Measurements from ENCODE around the gene ABO.
"Not testable (repeated sequence)": the region's sequence is repeated elsewhere in the genome, so short reads cannot be mapped to it uniquely, and the experiment has no call there.

ABO gene

DNA sequence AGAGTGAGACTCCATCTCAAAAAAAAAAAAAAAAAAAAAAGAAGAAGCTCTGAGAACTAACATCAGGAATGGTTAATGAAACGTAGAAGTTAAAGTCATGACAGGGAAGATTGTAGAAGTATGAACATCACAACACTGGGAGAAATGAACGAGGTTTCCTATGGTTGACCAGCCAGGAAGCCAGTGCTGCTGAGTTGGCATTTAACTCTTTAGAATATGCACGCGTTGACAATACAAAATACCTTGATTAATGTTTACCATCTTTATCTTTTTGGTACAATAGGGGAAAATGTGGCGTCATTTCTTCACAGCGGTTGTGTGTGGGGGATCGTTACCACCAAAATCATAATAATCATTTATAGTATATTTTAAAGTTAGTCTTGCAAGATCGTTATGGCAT is 32.0 kb downstream of the ABO start:
- no peak for DNase-seq (ENCODE audit: low spot score)

DNA sequence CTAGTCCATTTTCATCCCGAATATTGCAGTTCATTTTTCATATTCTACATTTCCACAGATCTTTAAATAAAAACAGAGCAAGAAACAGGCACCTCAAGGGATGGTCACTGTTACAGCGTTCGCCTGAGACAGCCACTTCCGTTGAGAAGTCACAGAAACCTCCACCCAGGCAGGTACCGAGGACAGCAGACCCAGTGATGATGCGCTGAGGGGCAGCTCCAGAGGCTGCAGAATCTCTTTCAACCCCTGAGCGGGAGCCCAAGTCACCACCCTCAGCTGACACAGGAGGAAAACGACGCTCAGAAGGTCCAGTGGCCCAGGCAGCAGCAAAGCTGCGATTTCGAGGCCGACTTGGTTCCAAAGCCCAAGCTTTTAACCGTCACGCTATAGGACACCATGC is 32.8 kb downstream of the ABO start:
- DNase-seq (ENCODE audit: low spot score): no peak

GRCh38 chr9:133239533-133240090 is 35.4 kb downstream of the ABO start:
- no peak for DNase-seq (ENCODE audit: low spot score)

GRCh38 chr9:133238851-133239532 is 36.0 kb downstream of the ABO start:
- DNase-seq (ENCODE audit: low spot score): no peak

DNA sequence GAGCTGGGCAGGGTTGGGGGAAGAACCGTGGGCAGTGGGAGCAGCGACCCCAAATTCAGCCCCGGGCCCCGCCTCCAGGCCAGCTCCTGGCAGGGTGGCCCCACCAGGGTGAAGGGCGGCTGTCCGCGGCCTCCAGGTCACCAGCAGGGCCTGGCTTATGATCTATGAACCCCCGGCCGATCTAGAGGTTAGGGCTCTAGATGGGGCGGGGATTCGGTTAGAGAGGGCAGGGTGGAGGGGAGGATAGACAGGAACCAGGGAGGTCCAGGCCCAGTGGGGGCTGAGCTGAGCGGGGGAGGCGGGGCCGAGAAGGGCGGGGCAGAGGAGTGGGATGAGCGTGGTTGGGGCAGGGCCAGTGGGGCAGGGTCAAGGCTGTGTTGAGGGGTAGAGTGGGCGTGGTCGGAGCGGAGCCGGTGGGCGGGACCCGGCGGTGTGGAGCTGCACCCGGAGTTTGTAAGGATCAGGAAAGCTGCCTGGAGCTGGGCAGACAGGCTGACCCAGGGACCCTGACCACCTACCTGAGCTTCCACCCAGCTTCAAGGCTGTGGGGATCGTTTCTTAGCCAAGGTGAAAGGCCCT is 36.6 kb downstream of the ABO start:
- peak; percentile 85 for DNase-seq (ENCODE audit: low spot score)

- DNase-seq (ENCODE audit: low spot score): no peak
Measured at GRCh38 chr9:133237035-133237731, 37.8 kb downstream of the ABO start.

DNA sequence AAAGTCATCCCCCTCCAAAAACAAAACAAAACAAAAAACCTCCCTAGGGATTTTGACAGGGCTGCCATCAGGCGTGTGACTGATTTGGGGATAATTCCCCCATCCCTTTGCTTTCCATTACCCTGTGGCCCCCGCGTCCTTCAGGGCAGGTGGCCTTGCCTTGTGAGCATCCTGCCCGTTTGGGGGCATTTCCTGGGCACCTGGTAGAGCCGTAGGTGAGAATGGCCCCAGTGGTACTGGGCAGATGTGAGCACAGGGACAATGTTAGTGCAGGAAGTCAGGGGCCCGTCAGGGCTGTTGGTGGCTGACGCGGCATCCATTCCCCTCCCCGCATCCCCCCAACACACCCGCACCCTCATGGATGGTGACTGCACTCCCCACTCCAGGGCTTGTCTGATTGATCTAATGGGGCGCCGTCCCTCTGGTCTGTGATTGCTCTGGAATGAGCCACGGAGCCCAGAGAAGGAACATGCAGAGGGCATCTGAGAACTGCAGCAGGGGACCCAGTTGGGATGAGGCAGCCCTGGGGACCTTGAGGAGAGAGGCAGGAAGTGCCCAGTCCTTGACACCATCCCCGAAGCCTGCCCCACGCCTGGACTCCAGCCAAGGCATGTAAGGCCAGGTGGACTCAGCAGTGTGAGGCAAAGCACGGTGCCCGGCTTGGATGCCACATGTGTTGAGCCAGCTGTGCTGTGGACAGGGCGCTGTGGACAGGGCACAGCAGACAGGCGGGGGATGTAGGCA is 38.5 kb downstream of the ABO start:
- DNase-seq (ENCODE audit: low spot score): not testable (repeated sequence)

DNA sequence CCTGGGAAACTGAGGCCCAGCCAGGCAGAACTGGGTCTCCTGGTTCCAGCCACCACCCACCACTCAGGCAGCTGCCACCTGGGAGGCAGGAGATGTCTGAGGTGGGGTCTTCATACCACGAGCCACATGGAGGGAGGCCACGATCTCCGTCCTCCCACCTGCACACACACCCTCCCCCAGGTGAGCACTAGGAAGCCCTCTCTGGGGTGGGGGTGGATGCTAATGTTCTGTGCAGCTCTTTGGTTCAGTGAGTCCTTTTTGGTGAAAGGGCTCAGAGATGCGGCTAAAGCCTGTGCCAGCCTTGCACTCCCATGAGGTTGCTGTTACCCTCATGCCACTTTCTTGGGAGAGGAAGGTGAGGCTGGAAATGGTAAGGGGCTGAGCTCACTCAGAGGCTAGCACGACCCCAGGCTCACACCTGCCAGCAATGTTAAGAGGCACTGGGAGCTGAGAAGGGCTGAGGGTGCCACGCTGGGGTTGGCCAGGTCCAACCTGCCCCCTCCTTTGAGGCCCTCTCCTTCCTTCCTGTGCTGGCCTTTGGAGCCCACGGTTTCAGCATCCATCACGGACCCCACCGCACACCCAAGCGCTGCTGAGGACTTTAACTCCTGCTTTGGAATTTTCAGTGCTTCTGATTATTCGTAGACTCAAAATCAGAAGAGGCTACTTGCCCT is 39.3 kb downstream of the ABO start:
- DNase-seq (ENCODE audit: low spot score): no peak

GRCh38 chr9:133234577-133235322 is 40.3 kb downstream of the ABO start:
- no peak for DNase-seq (ENCODE audit: low spot score)

DNA sequence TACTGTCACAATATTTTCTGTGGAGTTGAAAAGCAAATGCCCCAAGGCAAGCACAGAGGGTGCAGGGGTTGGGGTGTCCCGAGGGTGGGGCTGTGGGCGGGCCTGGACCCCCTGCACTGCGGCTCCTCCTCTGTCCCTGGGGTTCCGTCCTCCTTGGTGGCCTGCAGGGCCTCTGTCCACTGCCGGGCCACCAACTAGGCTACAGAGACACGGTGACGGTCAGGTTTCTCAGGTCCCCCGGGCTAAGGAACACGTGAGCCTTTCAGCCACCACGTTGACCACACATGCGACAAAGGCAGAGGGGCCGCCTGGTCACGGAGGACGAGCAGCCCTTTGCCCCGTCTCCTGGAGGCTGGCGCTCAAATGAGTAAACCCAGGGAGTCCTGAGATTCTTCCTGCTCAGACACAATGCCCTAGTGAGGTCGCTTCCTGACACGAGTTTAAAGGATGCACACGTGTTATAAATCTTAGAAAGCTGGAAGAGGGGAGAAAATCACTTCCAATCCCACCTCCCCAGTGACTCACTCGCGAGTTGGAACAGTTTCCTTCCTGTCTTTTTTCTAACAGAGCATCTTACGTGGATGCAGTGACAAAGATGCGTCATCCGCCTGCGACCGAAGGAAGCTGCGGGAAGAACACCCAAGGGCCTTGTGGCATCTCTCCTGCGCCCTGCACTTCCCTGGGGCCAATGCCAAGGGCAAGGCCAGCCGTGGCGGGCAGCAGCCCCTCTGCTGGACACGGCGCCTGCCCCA is 41.1 kb downstream of the ABO start:
- DNase-seq (ENCODE audit: low spot score): no peak

- DNase-seq (ENCODE audit: low spot score): not testable (repeated sequence)
Measured at GRCh38 chr9:133231934-133232568, 43.0 kb downstream of the ABO start.

DNA sequence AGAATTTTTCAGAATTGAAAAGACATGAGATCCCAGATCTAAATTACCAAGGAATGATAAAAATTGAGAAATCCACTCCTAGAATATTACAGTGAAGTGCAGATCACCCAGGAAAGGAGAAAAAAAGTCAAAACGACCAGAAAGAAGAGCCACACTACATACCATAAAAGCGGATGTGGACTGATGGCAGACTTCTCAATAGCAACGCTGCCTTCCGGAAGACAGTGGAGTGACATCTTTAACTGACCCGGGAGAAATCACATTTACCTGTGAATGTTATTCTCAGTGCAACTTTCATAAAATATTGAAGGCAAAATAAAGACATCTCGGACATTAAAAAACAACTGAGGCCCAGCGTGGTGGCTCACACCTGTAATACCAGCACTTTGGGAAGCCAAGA is 44.5 kb downstream of the ABO start:
- not testable (repeated sequence) for DNase-seq (ENCODE audit: low spot score)

DNA sequence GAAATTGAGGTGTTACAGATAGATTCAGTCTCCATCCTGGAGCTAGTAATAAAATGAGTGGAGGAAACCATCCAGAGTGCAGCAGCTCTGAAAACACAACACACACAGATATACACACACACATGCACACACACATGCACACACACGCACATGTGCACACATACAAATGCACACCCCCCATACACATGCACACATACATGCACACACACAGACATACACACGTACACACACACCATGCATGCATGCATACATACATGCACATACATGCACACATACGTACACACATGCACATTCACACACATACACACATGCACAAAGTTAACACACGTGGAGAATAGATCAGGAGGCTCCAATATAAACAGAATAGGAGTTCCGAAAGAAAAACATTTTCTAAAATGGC is 44.9 kb downstream of the ABO start:
- no peak for DNase-seq (ENCODE audit: low spot score)

DNA sequence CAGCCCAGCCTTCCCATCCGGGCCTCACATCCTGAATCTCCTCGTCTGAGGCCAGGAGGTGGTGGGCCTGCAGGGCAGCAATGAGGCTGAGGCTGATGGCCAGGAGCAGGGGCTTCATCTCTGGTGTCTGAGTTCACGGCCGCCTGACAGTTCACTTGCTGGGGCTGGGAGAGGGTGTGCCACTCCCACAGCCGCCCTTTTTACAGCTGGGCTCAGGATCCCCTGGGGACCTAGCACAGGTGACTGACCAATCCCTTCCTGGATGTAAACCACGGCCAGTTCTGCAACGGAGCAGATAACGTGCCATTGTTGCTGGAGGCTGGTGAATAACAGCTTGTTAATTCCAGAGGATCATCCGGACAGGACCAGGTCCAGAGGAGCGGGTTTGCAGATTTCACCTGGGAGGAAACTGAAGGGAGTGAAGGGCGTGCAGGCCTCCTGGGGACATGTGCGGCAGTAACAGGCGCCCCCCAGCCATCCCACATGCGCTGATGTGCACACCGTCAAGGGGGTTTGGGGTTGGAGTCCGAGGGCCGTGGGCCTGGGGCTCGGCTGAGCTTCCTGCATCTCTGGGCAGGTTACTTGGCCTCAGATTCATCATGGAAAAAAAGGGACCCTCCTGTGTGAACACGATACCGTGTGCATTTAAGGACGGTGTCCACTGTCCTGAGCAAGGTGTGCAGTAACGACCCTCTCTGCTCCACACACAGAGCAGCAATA is 46.4 kb downstream of the ABO start:
- not testable (repeated sequence) for DNase-seq (ENCODE audit: low spot score)

GRCh38 chr9:133227996-133228395 is 47.0 kb downstream of the ABO start:
- DNase-seq (ENCODE audit: low spot score): not testable (repeated sequence)

DNA sequence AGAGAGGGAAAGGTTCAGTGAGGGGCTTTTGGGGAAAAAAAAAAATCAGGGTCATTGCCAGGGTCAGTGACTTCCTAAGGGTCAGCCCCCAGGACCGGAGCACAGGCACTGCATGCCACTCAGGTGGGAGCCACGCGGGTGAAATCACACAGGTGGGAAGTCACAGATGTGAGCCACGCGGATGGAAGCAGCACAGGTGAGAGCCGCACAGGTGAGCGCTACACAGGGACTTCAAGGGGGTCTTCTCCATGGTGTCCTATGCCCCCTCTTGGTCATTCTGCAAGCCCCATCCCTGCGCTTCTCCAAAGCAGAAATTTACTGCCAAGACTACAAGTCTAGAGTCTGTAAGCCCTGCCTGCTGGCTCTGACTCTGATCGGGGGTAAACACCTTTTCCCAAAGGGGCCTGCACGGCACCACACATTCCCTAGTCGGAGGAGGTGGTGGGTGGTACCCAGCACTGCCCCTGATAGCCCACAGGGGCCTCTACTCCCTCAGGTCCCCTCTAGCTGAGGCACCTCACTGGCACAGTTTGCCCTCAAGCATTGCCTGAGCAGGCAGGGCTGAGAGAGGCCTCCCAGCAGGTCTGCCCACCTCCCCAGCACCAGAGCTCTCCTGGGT is 47.6 kb downstream of the ABO start:
- no peak for DNase-seq (ENCODE audit: low spot score)

GRCh38 chr9:133226219-133227171 is 48.5 kb downstream of the ABO start:
- DNase-seq (ENCODE audit: low spot score): no peak
